Measurements from ENCODE around the gene SLC7A5. TPM values are rescaled to one million over a fixed set of nuclear protein-coding genes. Genes with fewer than 3 reads are reported as not detected.
"Not testable (repeated sequence)": the region's sequence is repeated elsewhere in the genome, so short reads cannot be mapped to it uniquely, and the experiment has no call there.

SLC7A5 gene
- polyA plus RNA-seq, 1 experiment: 60.2 TPM

DNA sequence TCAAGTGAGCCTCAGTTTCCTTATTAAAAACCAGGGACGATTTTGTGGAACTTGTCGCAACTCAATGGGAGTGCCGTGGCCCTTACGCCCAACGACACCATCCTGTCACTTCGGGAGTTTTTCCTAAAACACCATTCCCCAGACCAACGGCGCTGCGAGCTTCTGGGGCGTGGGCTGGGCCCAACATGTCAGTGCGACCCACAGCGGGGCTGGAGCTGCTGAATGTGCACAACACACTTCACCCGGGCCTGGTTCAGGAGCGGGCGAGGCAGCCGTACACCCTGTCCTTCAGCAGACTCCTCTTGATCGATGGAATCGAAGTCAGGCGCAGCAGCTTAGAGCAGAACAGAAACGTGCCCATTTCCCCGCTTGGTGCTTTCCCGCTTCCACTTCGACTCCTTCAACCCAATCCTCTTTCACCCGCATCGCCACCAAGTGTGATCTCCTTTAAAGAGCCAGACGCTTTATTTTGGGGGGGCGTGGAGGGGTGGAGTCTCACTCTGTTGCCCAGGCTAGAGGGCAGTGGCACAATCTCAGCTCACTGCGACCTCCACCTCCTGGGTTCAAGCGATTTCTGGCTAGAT is 13.2 kb upstream of the SLC7A5 start:
- ChIA-PET CTCF (interaction anchor here (1.1 kb wide), 1 partner anchor 19 kb away, joined by 3 read pairs; no protein-coding TSS in a partner anchor), POLR2A (no interaction called here)
- Histone ChIP-seq H3K4me3 (ENCODE audit: low read depth, low read length) (no peak overlapping the region), H3K36me3 (ENCODE audit: control insufficient read depth, insufficient read depth, low read length) (no peaks in the 10 kb centered on the region), H3K27me3 (ENCODE audit: control insufficient read depth, insufficient read depth, low read length) (peaks cover 8% of the 10 kb centered on the region; the same call in 1 of the 2 replicates)
- no peak for DNase-seq (ENCODE audit: low read depth)
- TF ChIP-seq, protein P1, sequence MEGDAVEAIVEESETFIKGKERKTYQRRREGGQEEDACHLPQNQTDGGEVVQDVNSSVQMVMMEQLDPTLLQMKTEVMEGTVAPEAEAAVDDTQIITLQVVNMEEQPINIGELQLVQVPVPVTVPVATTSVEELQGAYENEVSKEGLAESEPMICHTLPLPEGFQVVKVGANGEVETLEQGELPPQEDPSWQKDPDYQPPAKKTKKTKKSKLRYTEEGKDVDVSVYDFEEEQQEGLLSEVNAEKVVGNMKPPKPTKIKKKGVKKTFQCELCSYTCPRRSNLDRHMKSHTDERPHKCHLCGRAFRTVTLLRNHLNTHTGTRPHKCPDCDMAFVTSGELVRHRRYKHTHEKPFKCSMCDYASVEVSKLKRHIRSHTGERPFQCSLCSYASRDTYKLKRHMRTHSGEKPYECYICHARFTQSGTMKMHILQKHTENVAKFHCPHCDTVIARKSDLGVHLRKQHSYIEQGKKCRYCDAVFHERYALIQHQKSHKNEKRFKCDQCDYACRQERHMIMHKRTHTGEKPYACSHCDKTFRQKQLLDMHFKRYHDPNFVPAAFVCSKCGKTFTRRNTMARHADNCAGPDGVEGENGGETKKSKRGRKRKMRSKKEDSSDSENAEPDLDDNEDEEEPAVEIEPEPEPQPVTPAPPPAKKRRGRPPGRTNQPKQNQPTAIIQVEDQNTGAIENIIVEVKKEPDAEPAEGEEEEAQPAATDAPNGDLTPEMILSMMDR (IDR thresholded peaks at IDR 0.05; ENCODE audit: insufficient read depth, low read depth, low read length): no peak

DNA sequence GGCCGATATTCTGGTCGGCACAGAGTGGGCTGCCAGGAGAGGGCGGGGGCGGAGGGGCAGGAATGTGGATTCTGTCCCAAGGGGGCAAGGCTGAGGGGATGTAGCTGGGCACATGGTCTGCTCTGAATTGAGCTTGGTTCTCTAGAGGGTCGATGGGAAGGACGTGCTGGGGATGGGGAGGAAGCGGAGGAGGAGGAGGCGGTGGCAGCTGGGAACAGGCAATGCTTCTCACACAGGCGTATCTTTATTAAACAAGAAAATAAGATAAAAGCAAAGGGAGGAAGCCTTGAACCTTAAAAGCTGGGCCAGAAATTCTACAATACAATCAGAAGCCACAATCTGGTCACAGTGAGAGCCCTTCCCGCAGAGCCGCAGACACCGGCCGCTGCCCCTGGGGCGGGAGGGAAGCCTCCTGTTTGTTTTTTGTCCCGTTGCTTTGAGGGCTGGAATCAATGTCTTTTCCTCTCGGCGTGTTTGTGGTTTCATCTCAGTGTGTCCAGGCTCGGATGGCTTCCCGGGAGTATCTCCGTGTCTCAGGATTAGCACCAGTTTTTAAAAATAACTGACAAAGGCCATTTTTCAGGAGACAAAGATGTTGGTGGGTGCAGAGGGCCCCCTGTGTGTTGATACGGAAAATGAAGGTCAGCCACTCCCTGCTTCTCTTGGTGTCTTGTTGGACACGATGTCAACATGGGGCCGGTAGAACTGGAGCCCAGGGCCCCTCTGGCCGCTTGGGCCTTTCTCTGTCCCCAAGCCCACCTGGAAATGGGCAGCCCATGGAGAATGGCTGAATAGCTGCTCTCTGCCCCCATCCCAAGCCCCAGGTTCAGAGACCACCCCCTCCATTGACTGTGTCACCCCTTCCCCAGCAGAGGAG is 12.3 kb upstream of the SLC7A5 start:
- Histone ChIP-seq H3K36me3 (ENCODE audit: control insufficient read depth, insufficient read depth, low read length) (no peaks in the 10 kb centered on the region), H3K4me3 (ENCODE audit: low read depth, low read length) (no peak overlapping the region), H3K27me3 (ENCODE audit: control insufficient read depth, insufficient read depth, low read length) (peaks cover 8% of the 10 kb centered on the region; the same call in 1 of the 2 replicates)
- TF ChIP-seq, protein P1 (IDR thresholded peaks at IDR 0.05; ENCODE audit: insufficient read depth, low read depth, low read length): no peak
- CTCF ChIA-PET: interaction anchor here (0.6 to 2.4 kb wide), 4 partner anchors 10 to 103 kb away, joined by 3 to 9 read pairs (median 4); no protein-coding TSS in a partner anchor
- POLR2A ChIA-PET: no interaction called here
- DNase-seq (ENCODE audit: low read depth): no peak

DNA sequence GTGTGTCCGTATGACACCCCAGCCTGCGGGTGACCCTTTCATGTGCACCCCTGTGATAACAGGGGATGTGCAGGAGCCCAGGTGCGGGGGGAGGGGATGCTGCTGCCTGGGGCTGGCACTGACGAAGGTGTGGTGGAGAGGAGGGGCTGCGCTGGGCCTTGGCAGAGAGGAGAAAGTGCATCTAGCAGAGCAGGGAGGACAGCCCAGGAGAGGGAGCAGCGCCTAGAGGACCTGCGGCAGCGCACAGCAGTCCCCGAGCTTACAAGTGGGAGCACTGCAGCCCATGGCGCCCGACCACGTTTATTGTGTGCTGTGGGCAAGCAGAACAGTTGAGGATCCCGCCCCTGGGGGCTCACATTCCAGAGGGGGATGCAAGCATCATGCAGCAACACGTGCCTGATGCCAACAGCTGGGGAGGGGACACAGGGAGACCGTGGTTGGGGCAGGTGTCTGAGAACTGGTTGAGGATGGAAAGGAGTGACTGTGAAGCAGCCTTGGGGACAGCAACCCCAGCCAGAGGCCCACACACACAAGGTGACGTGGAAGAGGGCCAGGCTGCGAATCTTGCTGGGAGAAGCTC is 10.9 kb upstream of the SLC7A5 start:
- TF ChIP-seq, protein P1 (IDR thresholded peaks at IDR 0.05; ENCODE audit: insufficient read depth, low read depth, low read length): no peak
- Histone ChIP-seq H3K4me3 (ENCODE audit: low read depth, low read length) (no peak overlapping the region), H3K36me3 (ENCODE audit: control insufficient read depth, insufficient read depth, low read length) (no peaks in the 10 kb centered on the region), H3K27me3 (ENCODE audit: control insufficient read depth, insufficient read depth, low read length) (peaks cover 7% of the 10 kb centered on the region; the same call in 1 of the 2 replicates)
- ChIA-PET POLR2A (interaction anchor here (0.5 kb wide), 1 partner anchor 129 kb away, joined by 7 read pairs; no protein-coding TSS in a partner anchor), CTCF (interaction anchor here (0.8 to 2.4 kb wide), 2 partner anchors 9 to 11 kb away, joined by 3 to 9 read pairs; partner anchors contain the start of gene SLC7A5)
- no peak for DNase-seq (ENCODE audit: low read depth)

DNA sequence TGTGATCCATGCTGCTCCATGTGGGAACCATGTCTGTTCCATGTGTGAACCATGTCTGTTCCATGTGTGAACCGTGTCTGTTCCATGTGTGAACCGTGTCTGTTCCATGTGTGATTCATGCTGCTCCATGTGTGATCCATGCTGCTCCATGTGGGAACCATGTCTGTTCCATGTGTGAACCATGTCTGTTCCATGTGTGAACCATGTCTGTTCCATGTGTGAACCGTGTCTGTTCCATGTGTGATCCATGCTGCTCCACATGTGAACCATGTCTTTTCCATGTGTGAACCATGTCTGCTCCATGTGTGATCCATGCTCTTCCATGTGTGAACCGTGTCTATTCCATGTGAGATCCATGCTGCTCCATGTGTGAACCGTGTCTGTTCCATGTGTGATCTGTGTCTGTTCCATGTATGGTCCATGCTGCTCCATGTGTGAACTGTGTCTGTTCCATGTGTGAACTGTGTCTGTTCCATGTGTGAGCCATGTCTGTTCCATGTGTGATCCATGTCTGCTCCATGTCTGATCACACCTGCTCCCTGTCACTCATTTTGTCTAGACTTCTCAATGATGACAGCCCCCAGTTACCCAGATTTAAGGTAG is 10.2 kb upstream of the SLC7A5 start:
- peaks cover 12% of the 10 kb centered on the region; the same call in 1 of the 2 replicates for H3K27me3 ChIP-seq (ENCODE audit: control insufficient read depth, insufficient read depth, low read length)
- CTCF ChIA-PET: interaction anchor here (2.4 kb wide), 1 partner anchor 8 kb away, joined by 9 read pairs; no protein-coding TSS in a partner anchor
- not testable (repeated sequence) for H3K36me3 ChIP-seq (ENCODE audit: control insufficient read depth, insufficient read depth, low read length); H3K4me3 ChIP-seq (ENCODE audit: low read depth, low read length); DNase-seq (ENCODE audit: low read depth)
- POLR2A ChIA-PET: interaction anchor here (0.5 kb wide), 1 partner anchor 129 kb away, joined by 7 read pairs; no protein-coding TSS in a partner anchor

DNA sequence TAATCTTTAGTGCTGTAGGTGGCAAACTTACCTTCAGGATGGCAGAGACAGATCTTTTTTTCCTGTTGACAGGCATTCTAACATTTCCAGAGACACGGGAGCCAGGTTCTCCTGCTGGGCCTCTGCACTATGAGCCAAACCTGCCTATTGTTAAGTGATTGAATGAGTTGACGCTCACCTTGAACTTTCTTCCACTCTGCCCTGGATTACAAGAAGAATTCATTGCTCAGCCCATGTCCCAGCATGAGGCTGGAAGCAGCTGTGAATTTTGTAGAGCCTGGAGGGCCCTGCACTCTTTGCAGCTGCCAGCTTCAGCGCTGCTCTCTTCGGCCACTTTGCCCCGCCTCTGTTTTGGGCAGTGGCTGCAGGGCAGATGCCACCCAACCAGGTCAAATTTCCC is 9.4 kb upstream of the SLC7A5 start:
- POLR2A ChIA-PET: no interaction called here
- H3K4me3 ChIP-seq (ENCODE audit: low read depth, low read length): no peak overlapping the region
- peaks cover 12% of the 10 kb centered on the region; the same call in 1 of the 2 replicates for H3K27me3 ChIP-seq (ENCODE audit: control insufficient read depth, insufficient read depth, low read length)
- TF ChIP-seq, protein P1 (IDR thresholded peaks at IDR 0.05; ENCODE audit: insufficient read depth, low read depth, low read length): no peak
- CTCF ChIA-PET: no interaction called here
- H3K36me3 ChIP-seq (ENCODE audit: control insufficient read depth, insufficient read depth, low read length): no peaks in the 10 kb centered on the region
- no peak for DNase-seq (ENCODE audit: low read depth)

Data from BJ (cell line).